Skin of body (tissue), 2 donors: ENCODE data around the gene OR1L4. TPM values are rescaled to one million over a fixed set of nuclear protein-coding genes. Genes with fewer than 3 reads are reported as not detected.

Experiments used
- DNase-seq: peaks from one replicate; lab custom pipeline; 2025; lab: John Stamatoyannopoulos, UW
- total RNA-seq: library from RNA; depleted of rRNA; stranded (reverse); fragments of >200 nt; gene quantifications from one replicate; pipeline ENCODE4 v1.2.3, GENCODE V29; 2014

OR1L4 gene, protein sequence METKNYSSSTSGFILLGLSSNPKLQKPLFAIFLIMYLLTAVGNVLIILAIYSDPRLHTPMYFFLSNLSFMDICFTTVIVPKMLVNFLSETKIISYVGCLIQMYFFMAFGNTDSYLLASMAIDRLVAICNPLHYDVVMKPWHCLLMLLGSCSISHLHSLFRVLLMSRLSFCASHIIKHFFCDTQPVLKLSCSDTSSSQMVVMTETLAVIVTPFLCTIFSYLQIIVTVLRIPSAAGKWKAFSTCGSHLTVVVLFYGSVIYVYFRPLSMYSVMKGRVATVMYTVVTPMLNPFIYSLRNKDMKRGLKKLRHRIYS
- total RNA-seq = not detected

DNA sequence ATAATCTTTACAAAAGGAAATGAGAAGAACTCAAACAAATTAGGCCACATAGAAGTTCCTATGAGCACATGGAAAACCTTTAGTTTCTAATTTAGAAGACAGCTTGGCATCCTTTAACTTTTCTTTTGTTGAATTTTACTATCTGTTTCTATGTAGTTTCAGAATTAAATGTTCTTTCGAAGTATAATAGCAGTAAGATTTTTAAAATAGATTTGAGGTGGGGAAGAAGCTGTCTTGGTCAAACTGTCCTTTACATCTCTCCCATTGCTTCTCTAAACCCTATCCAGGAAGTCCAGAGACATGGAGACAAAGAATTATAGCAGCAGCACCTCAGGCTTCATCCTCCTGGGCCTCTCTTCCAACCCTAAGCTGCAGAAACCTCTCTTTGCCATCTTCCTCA, at the start of gene OR1L4:
Gene OR1L4, plus strand, starts transcription at position 301 of the 400 bp plus-strand sequence. Its CDS starts 0 bp downstream, at position 301.
- DNase-seq = no peak

DNA sequence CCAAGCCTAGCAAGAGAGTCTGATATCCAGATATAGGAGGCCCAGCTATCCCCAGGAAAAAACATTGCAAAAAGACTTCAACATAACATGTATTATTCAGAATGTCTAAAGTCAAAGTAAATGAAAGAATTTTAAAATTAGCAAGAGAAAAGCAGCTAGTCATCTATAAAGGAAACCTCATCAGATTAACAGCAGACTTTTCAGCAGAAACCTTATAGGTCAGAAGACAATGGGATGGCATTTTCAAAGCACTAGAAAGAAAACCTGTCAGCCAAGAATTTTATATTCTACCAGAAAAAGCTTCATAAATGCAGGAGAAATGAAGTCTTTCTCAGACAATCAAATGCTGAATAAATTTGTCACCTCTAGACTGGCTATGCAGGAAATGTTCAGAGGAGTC, 38.9 kb upstream of the OR1L4 start:
- DNase-seq = no peak

DNA sequence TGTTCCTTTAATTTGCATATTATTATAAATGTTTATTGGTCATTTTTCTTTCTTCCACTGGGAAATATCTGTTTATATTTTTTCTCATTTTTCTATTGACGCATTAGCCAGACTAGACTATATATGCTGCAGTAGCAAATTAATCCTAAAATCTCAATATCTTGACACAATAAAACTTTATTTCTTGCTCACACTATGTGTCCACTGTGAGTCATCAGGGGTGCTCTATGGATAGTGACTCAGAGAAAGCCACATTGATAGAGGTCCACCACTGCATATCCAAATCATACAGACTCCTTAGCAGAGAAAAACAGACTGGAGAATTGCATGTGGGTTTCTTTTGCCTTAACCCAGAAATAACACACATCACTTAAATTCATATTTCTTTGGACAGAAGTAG, 28.1 kb upstream of the OR1L4 start:
- DNase-seq = no peak

DNA sequence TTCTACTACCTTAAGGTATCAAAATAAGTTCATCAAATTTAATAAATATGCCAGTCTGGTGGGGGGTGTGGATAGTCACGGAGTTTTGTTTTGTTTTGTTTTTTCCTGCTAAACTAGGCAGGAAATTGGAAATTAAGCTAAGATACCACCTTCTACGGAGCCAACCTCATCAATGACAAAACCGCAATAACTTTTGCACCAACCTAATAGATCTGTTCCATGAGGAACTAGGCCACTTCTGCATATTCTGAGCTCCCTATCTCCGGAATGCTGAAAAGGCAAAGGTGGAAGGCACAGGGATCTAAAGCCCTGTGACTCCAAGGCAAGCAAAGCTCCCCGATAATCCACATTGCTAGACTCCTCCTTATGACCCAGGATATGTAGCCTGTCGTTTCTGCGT, 5.8 kb upstream of the OR1L4 start:
- no peak for DNase-seq

DNA sequence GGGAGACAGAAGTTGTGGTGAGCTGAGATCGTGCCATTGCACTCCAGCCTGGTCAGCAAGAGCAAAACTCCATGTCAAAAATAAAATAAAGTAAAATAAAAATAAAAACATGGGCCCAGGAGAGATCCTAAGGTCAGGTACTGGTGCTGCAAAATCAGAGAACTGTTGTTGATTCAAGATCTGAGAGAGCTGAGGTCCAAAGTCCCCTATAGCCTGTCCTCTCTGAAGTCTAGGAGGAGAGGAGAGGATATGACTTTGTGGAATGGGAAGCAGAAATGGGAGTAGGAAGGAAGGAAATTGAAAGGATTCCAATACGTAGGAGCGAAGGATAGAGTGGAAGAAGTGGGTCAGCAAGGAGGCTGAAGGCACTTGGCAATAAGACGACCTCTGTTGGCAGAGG, 4.6 kb upstream of the OR1L4 start:
- no peak for DNase-seq

DNA sequence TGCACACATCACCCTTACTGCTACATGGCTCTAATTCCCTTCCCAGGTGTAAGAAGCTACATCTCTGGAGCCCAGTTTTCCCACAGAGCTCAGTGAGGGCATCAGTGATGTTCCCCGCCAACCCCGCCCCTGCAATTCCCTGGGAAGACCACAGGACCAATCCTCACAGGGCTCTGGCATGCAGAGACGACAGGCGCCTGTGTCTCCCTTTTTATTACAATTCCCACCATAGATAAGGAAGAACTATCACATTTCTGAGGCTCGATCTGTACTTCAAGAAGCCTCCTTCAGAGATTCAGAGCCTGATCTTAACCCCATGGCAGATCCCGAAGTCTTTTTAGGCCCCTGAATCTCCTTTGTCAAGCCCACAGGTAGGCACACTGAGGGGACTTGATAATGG, 18.2 kb downstream of the OR1L4 start, which contains the start of gene OR1L6:
Gene OR1L6, plus strand, starts transcription at position 301 of the 400 bp plus-strand sequence. CDS start 7,545 bp downstream, outside the sequence.
- no peak for DNase-seq

DNA sequence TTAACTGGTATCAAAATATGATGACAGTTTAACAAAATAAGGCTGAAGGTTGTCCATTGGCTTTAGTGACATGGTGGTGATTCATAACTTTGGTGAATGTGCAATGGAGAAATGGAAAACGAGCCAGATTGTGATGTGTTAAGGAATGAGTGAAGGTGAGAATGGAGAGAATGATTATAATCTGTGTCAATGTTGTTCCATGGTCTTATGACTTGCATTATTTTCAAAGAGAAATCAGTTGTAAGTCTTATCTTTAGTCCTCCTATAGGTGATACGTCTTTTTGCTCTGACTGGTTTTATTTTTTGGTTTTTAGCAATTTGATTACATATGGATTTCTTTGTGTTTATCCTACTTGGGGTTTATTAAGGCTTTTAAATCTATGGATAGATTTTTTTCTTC, 31.0 kb downstream of the OR1L4 start:
- no peak for DNase-seq

DNA sequence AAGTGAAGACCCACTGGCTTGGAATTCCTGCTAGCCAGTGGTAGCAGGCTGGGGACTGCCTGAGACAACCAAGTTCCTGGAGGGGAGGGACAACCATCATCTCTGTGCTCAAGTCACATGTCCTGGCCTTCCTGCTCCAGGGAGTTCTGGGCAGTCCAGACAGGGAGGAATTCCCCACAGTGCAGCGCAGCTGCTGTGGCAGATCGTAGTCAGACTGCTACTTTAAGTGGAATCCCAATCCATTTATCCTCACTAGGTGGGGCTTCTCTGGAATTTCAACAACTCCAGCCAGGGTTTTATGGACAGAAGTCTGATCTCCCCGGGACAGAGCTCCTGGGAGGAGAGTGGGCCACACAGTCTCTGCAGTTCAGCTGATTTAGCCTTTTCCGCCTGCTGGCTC, 44.0 kb downstream of the OR1L4 start:
- DNase-seq = no peak

Other genes with a start within 250 kb of the OR1L4 start
- gene OR1J1, start 246.1 kb upstream of the OR1L4 start, total RNA-seq = not detected
- not detected for gene OR1J2, start 213.2 kb upstream of the OR1L4 start, total RNA-seq
- gene OR1J4, start 204.8 kb upstream of the OR1L4 start, total RNA-seq = not detected
- gene OR1N1, start 196.7 kb upstream of the OR1L4 start, total RNA-seq = not detected
- not detected for gene OR1N2, start 170.9 kb upstream of the OR1L4 start, total RNA-seq
- 0.10 TPM for gene OR1L8, start 140.6 kb upstream of the OR1L4 start, total RNA-seq
- gene OR1Q1, start 109.3 kb upstream of the OR1L4 start, total RNA-seq = not detected
- not detected for gene OR1B1, start 66.4 kb upstream of the OR1L4 start, total RNA-seq
- gene OR1L1, start 62.3 kb upstream of the OR1L4 start, total RNA-seq = not detected
- gene OR1L3, start 48.9 kb upstream of the OR1L4 start, total RNA-seq = not detected
- not detected for gene OR1L6, start 18.3 kb downstream of the OR1L4 start, total RNA-seq
- gene OR5C1, start 64.9 kb downstream of the OR1L4 start, total RNA-seq = not detected
- not detected for gene OR1K1, start 76.1 kb downstream of the OR1L4 start, total RNA-seq
- 28.3 TPM for gene PDCL, start 104.6 kb downstream of the OR1L4 start, total RNA-seq
- 39.3 TPM for gene RC3H2, start 181.4 kb downstream of the OR1L4 start, total RNA-seq
- gene ZBTB6, start 189.3 kb downstream of the OR1L4 start, total RNA-seq = 23.5 TPM
- gene ZBTB26, start 207.5 kb downstream of the OR1L4 start, total RNA-seq = 6.7 TPM
- gene RABGAP1, start 217.0 kb downstream of the OR1L4 start, total RNA-seq = 66.8 TPM